Measurements from ENCODE around the gene RIMKLB. TPM values are rescaled to one million over a fixed set of nuclear protein-coding genes. Genes with fewer than 3 reads are reported as not detected.
A peak's percentile ranks its signal among the peaks of the same experiment; 100 is the strongest.

Gene RIMKLB
- total RNA-seq, 2 donors from 2014 or later = 4.3 to 6.0 TPM

DNA sequence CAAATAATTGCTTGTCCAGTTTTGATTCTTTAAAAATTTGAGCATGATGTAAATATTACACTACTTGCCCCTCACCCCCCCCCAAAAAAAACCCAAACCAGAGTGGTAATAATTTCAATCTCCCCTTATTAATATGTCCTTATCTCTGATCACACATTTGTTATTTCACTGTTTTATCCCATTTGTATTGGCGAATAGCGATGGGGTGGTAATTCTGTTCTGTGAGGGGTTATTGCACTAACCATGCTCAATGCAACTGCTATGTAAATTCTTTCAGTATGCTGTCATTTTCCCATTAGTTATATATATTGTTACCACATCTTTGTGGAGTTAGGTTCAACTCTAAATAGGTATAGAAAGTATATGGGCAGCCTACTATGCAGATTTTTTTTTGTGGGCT is 1.1 kb downstream of the RIMKLB start:
- DNase-seq = no peak
- no peaks in the 10 kb centered on the region for H3K27me3 ChIP-seq
- H3K9ac ChIP-seq (ENCODE audit: low read depth in 2 of 2, low read length in 2 of 2) = no peak overlapping the region
- H3K4me3 ChIP-seq = peak overlapping the region; percentile 61
- no peaks in the 10 kb centered on the region for H3K9me3 ChIP-seq
- no peaks in the 10 kb centered on the region for H3K4me1 ChIP-seq
- intact Hi-C loops (cut with DNase I) = no loop called here
- peak overlapping the region; percentile 58 for H3K27ac ChIP-seq
- no peaks in the 10 kb centered on the region for H3K36me3 ChIP-seq
- TF ChIP-seq, protein P1, sequence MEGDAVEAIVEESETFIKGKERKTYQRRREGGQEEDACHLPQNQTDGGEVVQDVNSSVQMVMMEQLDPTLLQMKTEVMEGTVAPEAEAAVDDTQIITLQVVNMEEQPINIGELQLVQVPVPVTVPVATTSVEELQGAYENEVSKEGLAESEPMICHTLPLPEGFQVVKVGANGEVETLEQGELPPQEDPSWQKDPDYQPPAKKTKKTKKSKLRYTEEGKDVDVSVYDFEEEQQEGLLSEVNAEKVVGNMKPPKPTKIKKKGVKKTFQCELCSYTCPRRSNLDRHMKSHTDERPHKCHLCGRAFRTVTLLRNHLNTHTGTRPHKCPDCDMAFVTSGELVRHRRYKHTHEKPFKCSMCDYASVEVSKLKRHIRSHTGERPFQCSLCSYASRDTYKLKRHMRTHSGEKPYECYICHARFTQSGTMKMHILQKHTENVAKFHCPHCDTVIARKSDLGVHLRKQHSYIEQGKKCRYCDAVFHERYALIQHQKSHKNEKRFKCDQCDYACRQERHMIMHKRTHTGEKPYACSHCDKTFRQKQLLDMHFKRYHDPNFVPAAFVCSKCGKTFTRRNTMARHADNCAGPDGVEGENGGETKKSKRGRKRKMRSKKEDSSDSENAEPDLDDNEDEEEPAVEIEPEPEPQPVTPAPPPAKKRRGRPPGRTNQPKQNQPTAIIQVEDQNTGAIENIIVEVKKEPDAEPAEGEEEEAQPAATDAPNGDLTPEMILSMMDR (IDR thresholded peaks at IDR 0.05) = no peak

GRCh38 chr12:8699714-8700113 is 1.9 kb downstream of the RIMKLB start:
- Histone ChIP-seq H3K4me3 (no peak overlapping the region), H3K9ac (ENCODE audit: low read depth in 2 of 2, low read length in 2 of 2) (no peak overlapping the region)
- intact Hi-C loops (cut with DNase I) = no loop called here

DNA sequence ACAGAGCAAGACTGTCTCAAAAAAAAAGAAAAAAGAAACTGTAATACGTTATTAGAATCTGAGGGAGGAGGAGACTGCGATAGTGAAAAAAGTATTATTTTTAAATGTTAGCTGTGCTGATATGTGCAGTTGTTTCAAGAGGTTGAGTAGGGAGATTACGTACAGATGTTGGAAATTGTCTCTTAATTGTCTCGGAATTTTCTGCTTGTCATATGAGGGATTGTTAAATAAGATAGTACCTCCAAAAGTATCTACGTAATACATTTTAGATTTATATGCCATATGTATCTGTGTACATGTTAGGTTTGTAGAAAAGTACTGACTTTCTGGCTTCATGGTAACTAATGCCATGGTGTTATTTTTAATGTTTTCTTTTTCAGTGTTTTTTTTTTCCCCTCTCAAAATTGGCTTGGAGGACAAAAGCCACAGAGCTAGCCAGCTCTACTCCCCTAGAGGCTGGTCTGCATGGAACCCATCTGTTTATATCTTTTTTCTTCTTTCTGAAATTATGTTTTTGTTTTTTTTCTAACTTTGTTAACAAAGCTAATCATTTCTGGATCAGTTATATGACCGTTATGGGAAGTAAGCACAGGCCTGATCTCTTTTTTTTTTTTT is 3.4 kb downstream of the RIMKLB start:
- Histone ChIP-seq H3K36me3 (no peaks in the 10 kb centered on the region), H3K27me3 (no peaks in the 10 kb centered on the region), H3K9me3 (no peaks in the 10 kb centered on the region), H3K4me1 (no peaks in the 10 kb centered on the region), H3K9ac (ENCODE audit: low read depth in 2 of 2, low read length in 2 of 2) (no peak overlapping the region), H3K27ac (no peak overlapping the region), H3K4me3 (no peak overlapping the region)
- intact Hi-C loops (cut with DNase I) = no loop called here
- no peak for DNase-seq
- TF ChIP-seq, protein P1 (IDR thresholded peaks at IDR 0.05) = no peak

More at GRCh38 chr12:8699714-8700113, 1.9 kb downstream of the RIMKLB start:
- Histone ChIP-seq H3K27ac (no peak overlapping the region), H3K36me3 (no peaks in the 10 kb centered on the region), H3K9me3 (no peaks in the 10 kb centered on the region), H3K27me3 (no peaks in the 10 kb centered on the region), H3K4me1 (no peaks in the 10 kb centered on the region)
- TF ChIP-seq, protein P1 (IDR thresholded peaks at IDR 0.05) = no peak
- no peak for DNase-seq

GRCh38 chr12:8702159-8702558 is 4.4 kb downstream of the RIMKLB start:
- DNase-seq = no peak
- Histone ChIP-seq H3K4me1 (no peaks in the 10 kb centered on the region), H3K27me3 (no peaks in the 10 kb centered on the region), H3K36me3 (no peaks in the 10 kb centered on the region), H3K9me3 (no peaks in the 10 kb centered on the region), H3K9ac (ENCODE audit: low read depth in 2 of 2, low read length in 2 of 2) (no peak overlapping the region), H3K4me3 (no peak overlapping the region), H3K27ac (no peak overlapping the region)
- TF ChIP-seq, protein P1 (IDR thresholded peaks at IDR 0.05) = no peak
- intact Hi-C loops (cut with DNase I) = no loop called here

DNA sequence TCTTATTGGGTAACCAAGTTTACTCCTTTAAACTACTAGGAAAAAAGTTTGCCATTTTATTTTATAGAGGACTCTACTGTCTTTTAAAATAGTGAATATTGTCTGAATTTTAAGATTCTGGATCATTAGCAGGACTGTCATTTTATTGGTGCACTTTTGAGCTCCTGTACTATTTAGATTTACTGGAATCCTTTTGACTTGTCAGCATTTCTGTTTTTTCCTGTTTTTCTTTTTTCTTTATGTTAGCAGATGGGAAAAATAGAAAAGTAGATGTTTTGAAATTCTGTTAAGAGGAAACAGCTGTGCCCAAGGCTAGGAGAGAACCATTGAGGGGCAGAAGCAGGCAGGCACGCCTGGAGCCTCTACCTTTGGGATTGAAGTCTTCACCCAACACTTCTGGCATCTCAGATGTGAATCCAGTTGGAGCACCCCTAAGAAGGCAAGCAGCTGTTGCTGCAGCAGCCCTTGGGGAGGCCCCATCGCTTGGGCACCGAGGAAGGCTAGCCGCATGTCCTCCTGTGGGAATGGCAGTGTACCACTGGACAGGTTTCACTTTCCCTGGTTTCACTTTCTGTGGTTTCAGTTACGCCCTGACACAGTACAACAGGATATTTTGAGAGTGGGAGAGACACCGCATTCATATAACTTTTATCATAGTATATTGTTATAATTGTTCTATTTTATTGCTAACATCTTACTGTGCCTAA is 11.5 kb downstream of the RIMKLB start:
- H3K4me1 ChIP-seq = peaks cover 5% of the 10 kb centered on the region
- intact Hi-C loops (cut with DNase I) = no loop called here
- H3K36me3 ChIP-seq = no peaks in the 10 kb centered on the region
- H3K27me3 ChIP-seq = no peaks in the 10 kb centered on the region
- peak overlapping the region; percentile 19 for H3K4me3 ChIP-seq
- TF ChIP-seq, protein P1 (IDR thresholded peaks at IDR 0.05) = no peak
- peak; percentile 31 for DNase-seq
- no peak overlapping the region for H3K27ac ChIP-seq
- H3K9me3 ChIP-seq = no peaks in the 10 kb centered on the region
- H3K9ac ChIP-seq (ENCODE audit: low read depth in 2 of 2, low read length in 2 of 2) = no peak overlapping the region

Data from colonic mucosa (tissue), 4 donors.